ENCODE measurements around the gene ACAA1.

GRCh38 chr3:38154033-38154494 lies 17.1 kb upstream of the ACAA1 start:
- TF ChIP-seq POLR2A (IDR thresholded peaks at IDR 0.05), result no peak
- TF ChIP-seq EP300 (IDR thresholded peaks at IDR 0.05; ENCODE audit: low read depth), result no peak
- no peak for TF ChIP-seq CTCF (IDR thresholded peaks at IDR 0.05)

All from transverse colon (tissue), 3 donors.